Ascending aorta (tissue), 2 donors: ENCODE measurements around the gene INHBE. TPM values are rescaled to one million over a fixed set of nuclear protein-coding genes. Genes with fewer than 3 reads are reported as not detected.
"Not testable (repeated sequence)": the region's sequence is repeated elsewhere in the genome, so short reads cannot be mapped to it uniquely, and the experiment has no call there.

Experiments
- DNase-seq, 2 donors: peaks; one replicate each; pipeline ENCODE4 v3.0.0-alpha.2; 2019; ENCODE audit warnings: low spot score in 2 of 2
- H3K27ac ChIP-seq, 2 donors: fragments of 200-600 bp; sonication (generic); one replicate each; pipeline ENCODE4 v1.5.1; 2016 to 2017; ENCODE audit warnings: mild to moderate bottlenecking in 1 of 2
- H3K27me3 ChIP-seq: fragments of 200-600 bp; sonication (generic); one replicate; pipeline ENCODE4 v1.5.1; 2017
- H3K36me3 ChIP-seq, 2 donors: fragments of 200-600 bp; sonication (generic); one replicate each; pipeline ENCODE4 v1.5.1; 2016
- H3K4me1 ChIP-seq, 2 donors: fragments of 200-600 bp; sonication (generic); one replicate each; pipeline ENCODE4 v1.5.1; 2016 to 2017; ENCODE audit warnings: mild to moderate bottlenecking in 1 of 2
- H3K4me3 ChIP-seq, 2 donors: fragments of 200-600 bp; sonication (generic); one replicate each; pipeline ENCODE4 v1.5.1; 2016 to 2017; ENCODE audit warnings: mild to moderate bottlenecking in 1 of 2
- H3K9me3 ChIP-seq, 2 donors: fragments of 200-600 bp; sonication (generic); one replicate each; pipeline ENCODE4 v1.5.1; 2016
- CTCF ChIP-seq, 3 experiments: fragments of 200-600 bp in 2 of 3; fragments of 450-650 bp in 1 of 3; sonication (generic) in 2 of 3; IDR thresholded peaks; one replicate each; pipeline ENCODE4 v1.5.1; 2016 to 2019; ENCODE audit warnings: antibody characterized with exemption in 3 of 3, mild to moderate bottlenecking in 1 of 3, moderate library complexity in 1 of 3
- intact Hi-C: fragments of 100-400 bp; cut with DNase I; formaldehyde crosslinking; loops from one replicate; pipeline ENCODE4 v1.15.1; 2023
- total RNA-seq: library from RNA; depleted of rRNA; stranded (reverse); fragments of >200 nt; gene quantifications from one replicate; pipeline ENCODE4 v1.1.0, GENCODE V29; 2016

Gene INHBE
- total RNA-seq, 1 donor from 2014 or later = not detected

DNA sequence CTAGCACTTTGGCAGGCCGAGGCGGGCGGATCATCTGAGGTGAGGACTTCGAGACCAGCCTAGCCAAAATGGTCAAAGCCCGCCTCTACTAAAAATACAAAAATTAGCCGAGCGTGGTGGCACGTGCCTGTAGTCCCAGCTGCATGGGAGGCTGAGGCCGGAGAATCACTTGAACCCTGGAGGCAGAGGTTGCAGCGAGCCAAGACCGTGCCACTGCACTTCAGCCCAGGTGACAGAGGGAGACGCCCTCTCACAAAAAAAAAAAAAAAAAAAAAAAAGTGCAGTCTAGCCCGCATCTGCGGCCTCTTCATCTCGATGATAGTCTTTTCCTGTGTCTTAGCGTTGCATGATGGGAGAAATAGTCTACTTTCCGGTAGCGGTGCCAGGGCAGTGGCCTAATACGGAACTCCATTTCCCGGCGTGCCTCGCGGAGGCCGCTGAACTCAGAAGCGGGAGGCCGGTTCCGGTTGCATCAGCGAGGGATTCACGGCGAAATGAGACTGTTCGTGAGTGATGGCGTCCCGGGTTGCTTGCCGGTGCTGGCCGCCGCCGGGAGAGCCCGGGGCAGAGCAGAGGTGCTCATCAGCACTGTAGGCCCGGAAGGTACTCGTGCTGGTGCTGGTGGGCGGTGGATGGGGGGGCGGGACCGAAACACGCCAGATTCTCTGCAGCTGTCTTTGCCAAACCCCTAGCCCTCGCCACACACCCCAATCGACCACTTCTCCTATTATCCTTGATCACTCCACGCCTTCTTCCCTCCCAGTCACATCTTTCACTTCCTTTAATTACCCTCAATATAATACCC is 32.7 kb downstream of the INHBE start, which contains the start of gene MARS1:
Gene MARS1 (plus strand): TSS at position 472 of the 805 bp plus-strand sequence. CDS start 23 bp downstream, at position 495.
- no peak for TF ChIP-seq CTCF (IDR thresholded peaks at IDR 0.05)
- peak; percentile 82 to 98 for DNase-seq
- intact Hi-C loops = loop anchor here (2.0 kb wide), 2 partner anchors 27 to 33 kb away; partner anchors contain the start of gene DDIT3
- no peaks in the 10 kb centered on the region for H3K9me3 ChIP-seq
- peak within 1 kb of the TSS; percentile 63 to 84 for H3K27ac ChIP-seq
- H3K4me1 ChIP-seq = peaks cover 8 to 10% of the 10 kb centered on the region in 2 donors
- H3K36me3 ChIP-seq = peaks cover 21 to 23% of the 10 kb centered on the region in 2 donors
- H3K27me3 ChIP-seq = no peaks in the 10 kb centered on the region
- peak within 1 kb of the TSS; percentile 75 for H3K4me3 ChIP-seq

DNA sequence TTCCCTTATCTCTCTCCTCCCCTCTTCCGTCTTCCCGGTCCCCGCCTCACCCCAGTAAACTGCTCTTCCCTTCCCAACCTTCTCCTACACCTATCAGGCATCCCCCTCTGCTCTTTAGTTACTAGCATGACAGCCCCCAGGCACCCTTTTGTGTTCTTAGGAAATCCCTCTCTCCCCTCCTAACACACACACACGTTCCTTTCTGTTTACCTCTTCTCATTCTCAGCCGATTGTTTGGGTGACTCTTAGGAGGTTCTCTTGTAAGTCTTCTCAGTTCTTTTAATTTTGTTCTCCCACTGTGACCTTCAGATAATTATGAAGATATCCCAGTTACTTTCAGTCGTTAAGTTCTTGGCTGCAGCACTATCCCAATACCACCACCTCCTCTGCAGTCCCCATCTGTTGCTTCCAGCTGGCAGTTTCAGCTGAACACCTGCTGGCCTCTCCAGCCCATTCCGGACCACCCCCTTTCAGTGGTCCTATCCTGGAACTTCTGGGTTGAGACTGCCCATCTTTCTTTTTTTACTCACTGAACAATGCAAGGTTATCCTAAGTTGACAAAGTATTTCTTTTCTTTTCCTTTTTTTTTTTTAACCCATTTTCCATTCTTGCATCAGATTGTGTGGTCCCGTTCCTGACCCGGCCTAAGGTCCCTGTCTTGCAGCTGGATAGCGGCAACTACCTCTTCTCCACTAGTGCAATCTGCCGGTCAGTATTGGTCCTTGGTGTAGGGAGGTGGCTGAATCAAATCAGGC is 33.5 kb downstream of the INHBE start:
- no peak for TF ChIP-seq CTCF (IDR thresholded peaks at IDR 0.05)

GRCh38 chr12:57489157-57489641 is 34.1 kb downstream of the INHBE start:
- no peak for TF ChIP-seq CTCF (IDR thresholded peaks at IDR 0.05)
- peaks cover 8 to 10% of the 10 kb centered on the region in 2 donors for H3K4me1 ChIP-seq
- no peak overlapping the region for H3K27ac ChIP-seq
- no peak for DNase-seq
- intact Hi-C loops = loop anchor here (2.0 kb wide), 2 partner anchors 28 to 32 kb away; partner anchors contain the start of gene DDIT3
- H3K9me3 ChIP-seq = no peaks in the 10 kb centered on the region
- no peaks in the 10 kb centered on the region for H3K27me3 ChIP-seq
- peaks cover 21 to 27% of the 10 kb centered on the region in 2 donors for H3K36me3 ChIP-seq
- H3K4me3 ChIP-seq = peak overlapping the region in 1 of 2 donors; percentile 75

More for the DNA sequence above, 33.5 kb downstream of the INHBE start:
- Histone ChIP-seq H3K27me3 (no peaks in the 10 kb centered on the region), H3K9me3 (no peaks in the 10 kb centered on the region), H3K36me3 (peaks cover 21 to 23% of the 10 kb centered on the region in 2 donors), H3K4me1 (peaks cover 8 to 10% of the 10 kb centered on the region in 2 donors), H3K4me3 (peak overlapping the region; percentile 75), H3K27ac (peak overlapping the region; percentile 63 to 84)
- DNase-seq = no peak
- intact Hi-C loops = loop anchor here (2.0 kb wide), 2 partner anchors 28 to 32 kb away; partner anchors contain the start of gene DDIT3

- Histone ChIP-seq H3K4me3 (no peak overlapping the region), H3K27ac (no peak overlapping the region), H3K27me3 (no peaks in the 10 kb centered on the region), H3K4me1 (peaks cover 8 to 10% of the 10 kb centered on the region in 2 donors), H3K36me3 (peaks cover 21 to 32% of the 10 kb centered on the region in 2 donors), H3K9me3 (no peaks in the 10 kb centered on the region)
- intact Hi-C loops = no loop called here
- DNase-seq = no peak
- TF ChIP-seq CTCF (IDR thresholded peaks at IDR 0.05) = no peak
Measured at GRCh38 chr12:57490126-57490525, 35.0 kb downstream of the INHBE start.

DNA sequence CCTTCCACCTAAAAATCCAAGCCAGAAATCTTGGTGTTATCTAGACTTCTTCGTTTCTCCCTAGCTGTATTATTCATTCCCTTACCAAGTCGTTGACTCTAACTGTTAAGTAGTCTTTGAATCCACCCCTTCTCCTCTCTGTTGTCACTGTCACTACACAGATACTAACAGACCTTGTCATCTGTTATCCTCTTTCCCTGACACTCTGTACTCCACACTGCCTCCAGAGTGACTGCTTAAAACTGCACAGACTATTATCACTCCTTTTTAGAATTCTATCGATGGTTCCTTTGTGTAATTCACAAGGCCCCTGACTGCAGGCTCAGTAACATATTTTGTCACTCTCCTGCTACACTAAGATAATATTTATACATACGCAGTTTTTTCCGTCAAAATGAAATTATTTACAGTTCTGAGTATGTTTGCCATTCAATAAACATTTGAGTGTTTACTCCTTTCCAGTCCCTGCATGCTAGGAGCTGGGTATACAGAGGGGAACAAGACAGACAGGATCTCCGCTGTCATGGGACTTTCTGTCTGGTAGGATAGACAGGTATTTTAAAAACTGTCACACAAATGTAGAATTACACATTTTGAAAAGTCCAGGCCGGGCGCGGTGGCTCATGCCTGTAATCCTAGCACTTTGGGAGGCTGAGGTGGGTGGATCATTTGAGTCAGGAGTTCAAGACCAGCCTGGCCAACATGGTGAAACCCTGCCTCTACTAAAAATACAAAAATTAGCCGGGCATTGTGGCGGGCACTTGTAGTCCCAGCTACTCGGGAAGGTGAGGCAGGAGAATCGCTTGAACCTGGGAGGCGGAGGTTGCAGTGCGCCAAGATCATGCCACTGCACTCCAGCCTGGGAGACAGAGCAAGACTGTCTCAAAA is 36.5 kb downstream of the INHBE start:
- Histone ChIP-seq H3K27me3 (no peaks in the 10 kb centered on the region), H3K36me3 (peaks cover 22 to 41% of the 10 kb centered on the region in 2 donors), H3K4me3 (no peak overlapping the region), H3K27ac (no peak overlapping the region), H3K9me3 (no peaks in the 10 kb centered on the region), H3K4me1 (peaks cover 8 to 10% of the 10 kb centered on the region in 2 donors)
- DNase-seq = no peak
- intact Hi-C loops = no loop called here
- TF ChIP-seq CTCF (IDR thresholded peaks at IDR 0.05) = no peak

- H3K27ac ChIP-seq, intact Hi-C loops, DNase-seq, H3K27me3 ChIP-seq, H3K9me3 ChIP-seq, H3K4me3 ChIP-seq, H3K4me1 ChIP-seq: not testable (repeated sequence)
- peaks cover 44 to 69% of the 10 kb centered on the region in 2 donors for H3K36me3 ChIP-seq
Measured at GRCh38 chr12:57495051-57495701, 40.1 kb downstream of the INHBE start.
